ENCODE data around the gene DMRT1. TPM values are rescaled to one million over a fixed set of nuclear protein-coding genes. Genes with fewer than 3 reads are reported as not detected.

The DMRT1 gene
- total RNA-seq, 1 experiment from 2014 or later, result not detected

- DNase-seq (ENCODE audit: low spot score), result no peak
- H3K9me3 ChIP-seq (ENCODE audit: low read depth, low read length, poor library complexity, severe bottlenecking), result peaks cover 7% of the 10 kb centered on the region
- H3K36me3 ChIP-seq (ENCODE audit: insufficient read depth, low read length, poor library complexity, severe bottlenecking), result no peaks in the 10 kb centered on the region
- no peaks in the 10 kb centered on the region for H3K27me3 ChIP-seq (replicated peaks; ENCODE audit: insufficient read depth, low read depth, low read length, poor library complexity)
- BruUV-seq (replicated peaks), result no TSS peak
- H3K4me3 ChIP-seq (ENCODE audit: low read depth, low read length, poor library complexity, severe bottlenecking), result no peak overlapping the region
- H3K27ac ChIP-seq (ENCODE audit: low read depth, low read length, poor library complexity, severe bottlenecking), result no peak overlapping the region
- ChIA-PET CTCF (no interaction called here), POLR2A (ENCODE audit: low non-redundant PET) (no interaction called here)
- no peaks in the 10 kb centered on the region for H3K4me1 ChIP-seq (ENCODE audit: insufficient read depth, low read length, poor library complexity, severe bottlenecking)
- TF ChIP-seq EZH2 (IDR thresholded peaks at IDR 0.05; ENCODE audit: borderline replicate concordance, low read depth, low read length, poor library complexity, severe bottlenecking), result no peak
- intact Hi-C loops (cut with micrococcal nuclease; ENCODE audit: unreplicated experiment), result no loop called here
Measured at GRCh38 chr9:1002678-1003077, 161.2 kb downstream of the DMRT1 start.

- Histone ChIP-seq H3K27me3 (replicated peaks; ENCODE audit: insufficient read depth, low read depth, low read length, poor library complexity) (no peaks in the 10 kb centered on the region), H3K27ac (ENCODE audit: low read depth, low read length, poor library complexity, severe bottlenecking) (no peak overlapping the region), H3K4me1 (ENCODE audit: insufficient read depth, low read length, poor library complexity, severe bottlenecking) (no peaks in the 10 kb centered on the region), H3K9me3 (ENCODE audit: low read depth, low read length, poor library complexity, severe bottlenecking) (no peaks in the 10 kb centered on the region), H3K36me3 (ENCODE audit: insufficient read depth, low read length, poor library complexity, severe bottlenecking) (no peaks in the 10 kb centered on the region), H3K4me3 (ENCODE audit: low read depth, low read length, poor library complexity, severe bottlenecking) (no peak overlapping the region)
- no peak for TF ChIP-seq EZH2 (IDR thresholded peaks at IDR 0.05; ENCODE audit: borderline replicate concordance, low read depth, low read length, poor library complexity, severe bottlenecking)
- peak; percentile 69 for TF ChIP-seq CTCF (conservative IDR thresholded peaks at IDR 0.05; ENCODE audit: low read depth, low read length)
- ChIA-PET CTCF (no interaction called here), POLR2A (ENCODE audit: low non-redundant PET) (no interaction called here)
- BruUV-seq (replicated peaks), result no TSS peak
- DNase-seq (ENCODE audit: low spot score), result peak; percentile 70
- intact Hi-C loops (cut with micrococcal nuclease; ENCODE audit: unreplicated experiment), result loop anchor here (2.0 kb wide), 2 partner anchors 110 to 390 kb away; no protein-coding TSS in a partner anchor
Measured at GRCh38 chr9:1005043-1005667, 163.7 kb downstream of the DMRT1 start.

- Histone ChIP-seq H3K4me1 (ENCODE audit: insufficient read depth, low read length, poor library complexity, severe bottlenecking) (no peaks in the 10 kb centered on the region), H3K36me3 (ENCODE audit: insufficient read depth, low read length, poor library complexity, severe bottlenecking) (no peaks in the 10 kb centered on the region), H3K9me3 (ENCODE audit: low read depth, low read length, poor library complexity, severe bottlenecking) (no peaks in the 10 kb centered on the region), H3K4me3 (ENCODE audit: low read depth, low read length, poor library complexity, severe bottlenecking) (no peak overlapping the region), H3K27me3 (replicated peaks; ENCODE audit: insufficient read depth, low read depth, low read length, poor library complexity) (no peaks in the 10 kb centered on the region), H3K27ac (ENCODE audit: low read depth, low read length, poor library complexity, severe bottlenecking) (no peak overlapping the region)
- no peak for TF ChIP-seq EZH2 (IDR thresholded peaks at IDR 0.05; ENCODE audit: borderline replicate concordance, low read depth, low read length, poor library complexity, severe bottlenecking)
- no TSS peak for BruUV-seq (replicated peaks)
- no peak for DNase-seq (ENCODE audit: low spot score)
- CTCF ChIA-PET, result no interaction called here
- intact Hi-C loops (cut with micrococcal nuclease; ENCODE audit: unreplicated experiment), result no loop called here
- POLR2A ChIA-PET (ENCODE audit: low non-redundant PET), result no interaction called here
Measured at GRCh38 chr9:1007312-1007711, 165.8 kb downstream of the DMRT1 start.

GRCh38 chr9:1008216-1008615 lies 166.7 kb downstream of the DMRT1 start:
- no peak for DNase-seq (ENCODE audit: low spot score)
- intact Hi-C loops (cut with micrococcal nuclease; ENCODE audit: unreplicated experiment), result loop anchor here (2.0 kb wide), 1 partner anchor 621 kb away; no protein-coding TSS in a partner anchor
- CTCF ChIA-PET, result no interaction called here

More at GRCh38 chr9:1008216-1008615, 166.7 kb downstream of the DMRT1 start:
- BruUV-seq (replicated peaks), result no TSS peak
- Histone ChIP-seq H3K9me3 (ENCODE audit: low read depth, low read length, poor library complexity, severe bottlenecking) (no peaks in the 10 kb centered on the region), H3K36me3 (ENCODE audit: insufficient read depth, low read length, poor library complexity, severe bottlenecking) (no peaks in the 10 kb centered on the region), H3K4me3 (ENCODE audit: low read depth, low read length, poor library complexity, severe bottlenecking) (no peak overlapping the region), H3K27me3 (replicated peaks; ENCODE audit: insufficient read depth, low read depth, low read length, poor library complexity) (no peaks in the 10 kb centered on the region), H3K4me1 (ENCODE audit: insufficient read depth, low read length, poor library complexity, severe bottlenecking) (no peaks in the 10 kb centered on the region), H3K27ac (ENCODE audit: low read depth, low read length, poor library complexity, severe bottlenecking) (no peak overlapping the region)
- TF ChIP-seq EZH2 (IDR thresholded peaks at IDR 0.05; ENCODE audit: borderline replicate concordance, low read depth, low read length, poor library complexity, severe bottlenecking) (no peak), CTCF (conservative IDR thresholded peaks at IDR 0.05; ENCODE audit: low read depth, low read length) (no peak)
- POLR2A ChIA-PET (ENCODE audit: low non-redundant PET), result no interaction called here

All from A673 (cell line).